HG03159 (cell line): Measurements from ENCODE around the gene APIP.

ENCODE experiments used
- ATAC-seq: cut with Tn5 transposase; IDR thresholded peaks from one replicate; pipeline ENCODE4 v1.9.1; 2021; ENCODE audit warnings: mild to moderate bottlenecking, moderate library complexity; ENCODE audit not compliant: unreplicated experiment

APIP gene

GRCh38 chr11:34890812-34891211 is 25.4 kb downstream of the APIP start:
- ATAC-seq = no peak

GRCh38 chr11:34890089-34890488 is 26.1 kb downstream of the APIP start:
- no peak for ATAC-seq

GRCh38 chr11:34887260-34887659 is 28.9 kb downstream of the APIP start:
- no peak for ATAC-seq

- ATAC-seq = no peak
These were observed 29.6 kb downstream of the APIP start for GRCh38 chr11:34886609-34887008.

DNA sequence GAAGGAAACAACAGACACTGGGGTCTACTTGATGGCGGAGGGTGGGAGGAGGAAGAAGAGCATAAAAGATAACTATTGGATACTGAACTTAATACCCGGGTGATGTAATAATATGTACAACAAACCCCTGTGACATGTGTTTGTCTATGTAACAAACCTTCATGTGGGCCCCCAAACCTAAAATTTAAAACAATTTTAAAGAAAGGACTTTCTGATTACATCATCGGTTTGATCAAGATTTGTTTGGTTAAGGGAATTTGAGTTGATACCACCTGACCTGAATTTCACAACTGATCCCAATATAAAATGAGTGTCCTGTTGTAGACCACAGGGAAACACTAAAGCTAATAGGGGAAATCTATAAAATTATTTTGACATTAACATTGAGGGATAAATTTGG is 34.3 kb downstream of the APIP start:
- no peak for ATAC-seq

- no peak for ATAC-seq
These were observed 38.7 kb downstream of the APIP start for GRCh38 chr11:34877375-34877975.

GRCh38 chr11:34874202-34874601 is 42.0 kb downstream of the APIP start:
- ATAC-seq = no peak

- ATAC-seq = no peak
These were observed 45.5 kb downstream of the APIP start for GRCh38 chr11:34870548-34871196.

GRCh38 chr11:34869425-34869824 is 46.8 kb downstream of the APIP start:
- no peak for ATAC-seq

GRCh38 chr11:34866375-34866774 is 49.8 kb downstream of the APIP start:
- ATAC-seq = no peak

GRCh38 chr11:34865261-34865660 is 50.9 kb downstream of the APIP start:
- no peak for ATAC-seq

GRCh38 chr11:34864424-34864823 is 51.8 kb downstream of the APIP start:
- no peak for ATAC-seq

DNA sequence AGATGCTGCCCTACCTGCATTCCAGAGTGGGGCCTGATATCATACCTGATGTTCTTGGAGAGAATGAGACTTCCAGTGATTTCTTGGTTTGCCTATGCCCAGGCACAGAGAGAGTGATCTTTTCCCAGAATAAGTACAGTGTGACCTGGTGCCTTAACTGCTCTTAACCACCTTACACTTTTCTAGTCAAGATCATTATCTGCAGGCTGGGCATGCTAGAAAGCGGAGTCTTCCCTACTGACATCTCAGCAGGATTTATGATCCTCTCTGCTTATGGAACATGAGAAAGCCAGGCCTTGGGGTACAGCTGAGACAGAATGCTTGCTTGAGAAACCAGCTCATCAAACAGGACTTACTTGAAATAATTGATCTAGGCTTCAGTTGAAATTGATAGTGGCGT is 53.1 kb downstream of the APIP start:
- ATAC-seq = no peak

DNA sequence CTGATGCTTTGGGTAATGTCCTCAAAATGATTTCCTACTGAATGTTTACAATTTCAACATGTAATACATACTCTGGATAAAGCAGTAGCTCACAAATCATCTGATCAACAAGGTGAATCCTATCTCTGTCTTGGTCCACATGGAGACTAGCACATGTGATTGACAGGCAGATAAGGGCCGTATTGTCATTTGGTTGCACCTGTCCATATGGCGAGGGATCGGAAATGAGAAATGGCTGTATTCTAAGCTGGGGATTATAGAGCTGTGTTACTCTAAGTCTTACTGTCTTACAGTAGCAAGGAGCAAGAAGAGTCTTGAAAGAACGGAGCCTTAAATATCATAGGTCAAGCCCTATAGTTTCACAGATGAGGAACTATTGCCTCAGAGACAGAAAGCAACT is 55.7 kb downstream of the APIP start:
- no peak for ATAC-seq

GRCh38 chr11:34860034-34860433 is 56.1 kb downstream of the APIP start:
- ATAC-seq = no peak

DNA sequence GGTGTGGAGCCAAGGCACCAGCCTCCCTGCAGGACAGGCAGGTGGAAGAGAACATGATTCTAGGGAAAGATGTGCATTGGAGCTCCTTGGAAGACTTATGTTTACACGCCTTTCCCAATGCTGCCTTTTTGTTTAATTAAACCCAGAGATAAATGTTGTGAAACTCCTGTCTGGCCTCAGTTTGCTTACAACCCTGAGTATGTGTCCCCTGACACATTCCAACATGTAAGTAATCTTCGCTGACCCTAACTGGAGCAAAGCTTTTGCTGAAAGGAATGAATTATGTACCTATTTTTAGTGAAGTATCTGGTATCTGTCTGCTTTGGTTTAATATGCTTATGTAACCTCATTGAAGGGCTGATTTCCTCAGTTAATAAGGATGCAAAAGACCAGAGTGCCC is 56.7 kb downstream of the APIP start:
- no peak for ATAC-seq

GRCh38 chr11:34857463-34857862 is 58.7 kb downstream of the APIP start:
- no peak for ATAC-seq

DNA sequence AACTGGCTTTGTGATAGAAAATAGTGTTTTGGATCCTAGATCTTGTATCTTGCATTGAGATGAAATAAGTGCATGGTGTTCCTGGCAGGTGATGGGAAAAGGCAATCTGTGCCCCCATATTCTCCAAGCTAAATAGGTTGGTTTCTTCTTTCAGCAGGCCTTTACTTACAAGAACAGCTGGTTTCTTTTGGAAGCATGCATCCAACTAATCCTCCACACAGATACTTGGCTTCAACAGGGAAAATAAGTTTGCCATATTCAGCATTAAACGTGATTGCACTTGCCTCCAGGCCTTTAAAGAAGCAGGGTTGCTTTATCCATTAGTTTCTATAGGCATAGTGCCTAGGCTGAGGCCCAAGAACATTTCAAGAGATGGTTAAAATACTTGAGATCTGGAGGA is 59.9 kb downstream of the APIP start:
- ATAC-seq = no peak

DNA sequence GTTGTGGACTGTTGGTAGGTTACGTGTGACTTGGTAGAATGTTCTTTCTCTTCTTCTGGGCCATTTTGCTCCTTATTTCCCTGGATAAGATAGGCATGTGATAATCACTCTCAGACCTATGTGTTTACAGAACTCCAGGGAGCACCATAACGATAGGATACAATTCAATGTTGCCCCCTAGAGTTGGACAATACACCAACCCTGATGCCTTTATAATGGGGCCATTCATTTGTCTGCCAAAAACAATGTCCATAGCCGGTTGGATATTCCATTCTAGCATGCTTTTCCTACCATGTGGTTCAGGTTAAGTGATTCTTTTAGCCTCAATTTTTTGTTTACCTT is 60.5 kb downstream of the APIP start:
- no peak for ATAC-seq

- no peak for ATAC-seq
These were observed 61.0 kb downstream of the APIP start for GRCh38 chr11:34855021-34855753.

GRCh38 chr11:34851916-34852315 is 64.3 kb downstream of the APIP start:
- ATAC-seq = no peak

DNA sequence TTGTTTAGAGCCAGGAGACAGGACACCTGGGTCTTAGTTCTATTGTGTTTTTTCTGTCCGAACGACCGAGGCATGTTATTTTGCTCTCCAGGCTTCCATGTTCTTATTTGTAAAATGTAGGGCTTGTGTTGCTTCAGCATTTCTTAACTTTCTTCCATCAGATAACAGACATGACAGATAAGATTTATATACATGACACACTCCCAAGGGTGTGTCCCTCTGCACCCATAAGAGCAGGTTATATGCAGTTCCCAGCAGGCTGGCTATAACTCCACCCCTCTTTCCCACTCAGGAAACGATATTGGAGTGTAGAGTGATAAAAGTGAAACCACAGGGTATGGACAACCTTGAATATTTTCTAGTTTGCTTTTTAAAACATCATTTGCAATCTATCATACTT is 65.8 kb downstream of the APIP start:
- no peak for ATAC-seq
